HepG2 (cell line): ENCODE results near the gene CCDC6. TPM values are rescaled to one million over a fixed set of nuclear protein-coding genes. Genes with fewer than 3 reads are reported as not detected.

Experiments used
- ATAC-seq: fragments of 200-7000 bp; cut with Tn5 transposase; 3 replicates; pipeline ENCODE4 v1.9.1; 2020; ENCODE audit warnings: mild to moderate bottlenecking, moderate library complexity
- BruUV-seq: library from RNA; stranded (reverse); fragments of 400-500 nt; replicated peaks from 2 replicates; lab custom pipeline; 2021; lab: Mats Ljungman, UMichigan
- CTCF ChIA-PET: fragments of 300-600 bp; formaldehyde crosslinking; extraction: SDS; loops from one replicate; lab custom pipeline; 2021; ENCODE audit warnings: low total read pairs, inconsistent platforms, low intra/inter-chr PET ratio; lab: Yijun Ruan, JAX
- POLR2A ChIA-PET: fragments of 350-600 bp; sonication (Branson Sonifier 250); formaldehyde crosslinking; loops from one replicate; lab custom pipeline; 2020; ENCODE audit warnings: antibody characterized with exemption, inconsistent platforms; lab: Yijun Ruan, JAX
- DNase-seq: peaks from one replicate; pipeline ENCODE4 v3.0.0-alpha.2; 2015; ENCODE audit warnings: low spot score
- FAIRE-seq: peaks from 3 replicates; lab custom pipeline; 2011; peaks lifted over from hg19 to GRCh38; lab: Jason Lieb, UNC
- H2AFZ ChIP-seq: one replicate; pipeline ENCODE4 v1.6.1; 2011; ENCODE audit warnings: low read length, inconsistent platforms
- H3K27ac ChIP-seq: fragments of 300-600 bp; 3 replicates; pipeline ENCODE4 v1.8.0; 2011; ENCODE audit warnings: mixed run types, mild to moderate bottlenecking, mixed read lengths, low read length, inconsistent platforms; ENCODE audit not compliant: insufficient read depth; ENCODE audit errors: extremely low read length
- H3K27me3 ChIP-seq, 2 experiments: fragments of 200-600 bp in 1 of 2; 2 replicates in 1 of 2; 3 replicates in 1 of 2; pipeline versions ENCODE4 v1.6.0 to v1.8.0; 2011; ENCODE audit warnings: low read length in 2 of 2, mild to moderate bottlenecking in 2 of 2, moderate library complexity in 2 of 2, inconsistent platforms in 1 of 2; ENCODE audit not compliant: insufficient read depth in 2 of 2, control insufficient read depth in 1 of 2
- H3K36me3 ChIP-seq, 2 experiments: fragments of 200-600 bp in 1 of 2; replicated peaks in 1 of 2; 2 replicates in 1 of 2; 3 replicates in 1 of 2; pipeline versions ENCODE4 v1.5.1 to v1.8.0; 2011; ENCODE audit warnings: low read length in 2 of 2, inconsistent platforms in 1 of 2; ENCODE audit not compliant: insufficient read depth in 2 of 2, control insufficient read depth in 1 of 2
- H3K4me1 ChIP-seq: 2 replicates; pipeline ENCODE4 v1.5.1; 2012; ENCODE audit warnings: low read length, inconsistent platforms; ENCODE audit not compliant: insufficient read depth
- H3K4me2 ChIP-seq: 2 replicates; pipeline ENCODE4 v1.6.0; 2011; ENCODE audit warnings: low read depth, low read length, inconsistent platforms
- H3K4me3 ChIP-seq, 3 experiments: fragments of 200-600 bp in 1 of 3; sonication (generic), shearing (Covaris generic) in 1 of 3; replicated peaks in 1 of 3; 2 replicates each; pipeline ENCODE4 v1.5.1; 2011 to 2016; ENCODE audit warnings: low read length in 3 of 3, inconsistent platforms in 2 of 3, low read depth in 2 of 3, mild to moderate bottlenecking in 2 of 3, control low read depth in 1 of 3, mixed read lengths in 1 of 3; ENCODE audit not compliant: insufficient read depth in 1 of 3
- H3K79me2 ChIP-seq: one replicate; pipeline ENCODE4 v1.6.1; 2011; ENCODE audit warnings: low read length, inconsistent platforms; ENCODE audit not compliant: insufficient read depth
- H3K9ac ChIP-seq: 2 replicates; pipeline ENCODE4 v1.6.0; 2011; ENCODE audit warnings: mild to moderate bottlenecking, low read depth, low read length, inconsistent platforms; ENCODE audit not compliant: insufficient read depth
- H3K9me3 ChIP-seq: 2 replicates; pipeline ENCODE4 v1.5.1; 2012; ENCODE audit warnings: mild to moderate bottlenecking, low read length
- H4K20me1 ChIP-seq: 2 replicates; pipeline ENCODE4 v1.6.0; 2011; ENCODE audit warnings: inconsistent platforms, mild to moderate bottlenecking, low read length, moderate library complexity; ENCODE audit not compliant: insufficient read depth
- HNRNPUL1 ChIP-seq: fragments of 200-400 bp; formaldehyde crosslinking; IDR thresholded peaks from 2 replicates; pipeline ENCODE4 v1.6.1; 2017; ENCODE audit warnings: low read depth, mild to moderate bottlenecking, low read length, moderate library complexity
- KLF11 ChIP-seq: IDR thresholded peaks from 2 replicates; pipeline ENCODE4 v1.6.1; 2016; ENCODE audit warnings: missing compliant biosample characterization
- NFATC3 ChIP-seq: sonication (generic); formaldehyde crosslinking; IDR thresholded peaks from 2 replicates; pipeline ENCODE4 v1.5.1; 2020; ENCODE audit warnings: mild to moderate bottlenecking, missing genetic modification reagents
- SRSF1 ChIP-seq: fragments of 200-400 bp; formaldehyde crosslinking; optimal IDR thresholded peaks from 2 replicates; pipeline ENCODE3; 2017; ENCODE audit warnings: mild to moderate bottlenecking, low read depth, low read length, moderate library complexity
- TBP ChIP-seq: sonication (generic); formaldehyde crosslinking; IDR thresholded peaks from 2 replicates; pipeline ENCODE4 v1.5.0; 2020; ENCODE audit warnings: missing genetic modification reagents
- ZC3H4 ChIP-seq: sonication (generic); formaldehyde crosslinking; IDR thresholded peaks from 2 replicates; pipeline ENCODE4 v1.4.0; 2020; ENCODE audit warnings: missing genetic modification reagents, borderline replicate concordance
- ZFP36L1 ChIP-seq: sonication (generic); formaldehyde crosslinking; IDR thresholded peaks from 2 replicates; pipeline ENCODE4 v1.8.0; 2022; ENCODE audit warnings: mild to moderate bottlenecking, missing genetic modification reagents, moderate library complexity
- ZNF124 ChIP-seq: sonication (generic); formaldehyde crosslinking; IDR thresholded peaks from 2 replicates; pipeline ENCODE4 v1.4.0; 2020; ENCODE audit warnings: missing genetic modification reagents
- ZNF20 ChIP-seq: sonication (generic); formaldehyde crosslinking; IDR thresholded peaks from 2 replicates; pipeline ENCODE4 v1.4.0; 2020; ENCODE audit warnings: mild to moderate bottlenecking, moderate library complexity, missing genetic modification reagents
- ZNF776 ChIP-seq: sonication (generic); formaldehyde crosslinking; IDR thresholded peaks from 2 replicates; pipeline ENCODE4 v1.4.0; 2020; ENCODE audit warnings: mild to moderate bottlenecking, missing genetic modification reagents
- WGBS: methylation state at CpG from one replicate; pipeline ENCODE4 v1.1.6; 2017; ENCODE audit warnings: low lambda C conversion rate; 5-methylcytosine and 5-hydroxymethylcytosine counted together
- in situ Hi-C: cut with HindIII; loops from 2 replicates; pipeline ENCODE4 v1.10.0; 2017; ENCODE audit warnings: low pct_unique_long_range_greater_than_20kb; ENCODE audit not compliant: extremely low pct_ligation_motif_present
- intact Hi-C: fragments of 100-400 bp; cut with micrococcal nuclease; formaldehyde crosslinking; loops from one replicate; pipeline ENCODE4 v1.10.0; 2022; ENCODE audit not compliant: unreplicated experiment
- polyA plus RNA-seq, 8 experiments: library from polyadenylated mRNA; depleted of rRNA in 3 of 8; stranded (reverse) in 7 of 8; unstranded in 1 of 8; fragments of >200 nt; fragmentation: Illumina TruSeq in 4 of 8; extraction: Trizol in 4 of 8; gene quantifications; 2 replicates each; pipeline versions ENCODE4 v1.2.1 to v1.2.3, GENCODE V29; 2011 to 2016; ENCODE audit warnings: low read depth in 4 of 8, missing spikeins in 1 of 8, mixed read lengths in 1 of 8; ENCODE audit not compliant: insufficient read depth in 1 of 8
- total RNA-seq, 5 experiments: library from RNA; depleted of rRNA; stranded (reverse); fragments of >200 nt; fragmentation: Illumina TruSeq; extraction: Trizol; gene quantifications; 2 replicates each; pipeline ENCODE4 v1.2.3, GENCODE V29; 2016; ENCODE audit warnings: low read depth in 1 of 5
- TF ChIP-seq, protein P1 (sequence below): IDR thresholded peaks from 2 replicates; pipeline ENCODE4 v1.6.1; 2016; ENCODE audit warnings: missing compliant biosample characterization, missing genetic modification reagents, borderline replicate concordance
- TF ChIP-seq, protein P2 (sequence below): sonication (generic); formaldehyde crosslinking; IDR thresholded peaks from 2 replicates; pipeline ENCODE4 v1.5.0; 2020; ENCODE audit warnings: mild to moderate bottlenecking, missing genetic modification reagents

Gene CCDC6
- total and polyA plus RNA-seq, 2 of the 13 experiments (the other 11 are each of a cell fraction or from before 2014, with no cell fraction given) = 17.9 to 18.3 TPM

DNA sequence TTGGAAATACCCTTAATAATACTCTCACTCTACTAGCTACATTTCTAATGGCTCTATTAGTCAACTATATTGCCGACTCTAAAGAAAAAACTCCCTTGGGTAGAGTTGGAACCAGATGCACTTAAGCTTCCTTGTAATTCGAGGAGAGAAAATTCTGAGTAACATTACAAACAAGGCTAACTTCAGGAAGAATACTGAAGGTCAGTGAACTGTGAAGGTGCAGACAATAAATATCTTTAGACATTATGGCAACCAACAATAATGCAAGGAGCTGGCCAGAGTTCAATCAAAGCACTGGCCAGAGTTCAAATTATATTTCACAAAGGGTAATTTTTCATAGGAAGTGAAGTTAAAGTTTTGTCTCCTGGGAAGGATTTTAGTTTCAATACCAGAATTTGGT lies 112.4 kb downstream of the CCDC6 start (continued):
- TF ChIP-seq SRSF1 (no peak), ZFP36L1 (CRISPR knock-in tag) (no peak)
- TF ChIP-seq, all 625 proteins: peak for 0

DNA sequence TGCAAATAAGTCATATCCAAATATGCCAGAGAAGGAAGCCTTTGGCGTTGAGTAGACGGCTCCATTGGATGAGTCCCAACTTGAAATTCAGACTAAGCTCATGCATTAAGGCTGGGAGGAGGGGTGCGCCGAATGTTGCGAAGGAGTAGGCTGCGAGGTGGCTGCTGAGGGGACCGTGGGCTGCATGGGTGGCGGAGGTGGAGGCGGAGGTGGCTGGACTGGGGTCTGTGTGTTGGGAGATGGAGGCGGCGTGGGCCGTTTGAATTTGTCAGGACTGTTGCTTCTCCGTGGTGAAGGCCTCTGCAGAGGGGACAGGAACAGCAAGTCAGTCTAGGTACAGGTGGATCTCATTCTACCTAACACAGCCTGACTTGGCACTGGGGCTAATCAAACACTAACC lies 113.5 kb downstream of the CCDC6 start:
- Histone ChIP-seq H4K20me1 (no peaks in the 10 kb centered on the region), H3K4me2 (no peak overlapping the region), H3K27me3 (no peaks in the 10 kb centered on the region), H3K36me3 (peaks cover 9 to 44% of the 10 kb centered on the region in 2 experiments), H3K27ac (no peak overlapping the region), H3K9me3 (no peaks in the 10 kb centered on the region), H3K4me3 (no peak overlapping the region), H3K9ac (no peak overlapping the region), H3K4me1 (no peaks in the 10 kb centered on the region), H2AFZ (no peak overlapping the region), H3K79me2 (no peaks in the 10 kb centered on the region)
- DNase-seq (no peak), FAIRE-seq (no peak), ATAC-seq (no peak)
- in situ Hi-C loops (no loop called here), intact Hi-C loops (no loop called here)
- CTCF ChIA-PET = no interaction called here
- TF ChIP-seq, protein P1, sequence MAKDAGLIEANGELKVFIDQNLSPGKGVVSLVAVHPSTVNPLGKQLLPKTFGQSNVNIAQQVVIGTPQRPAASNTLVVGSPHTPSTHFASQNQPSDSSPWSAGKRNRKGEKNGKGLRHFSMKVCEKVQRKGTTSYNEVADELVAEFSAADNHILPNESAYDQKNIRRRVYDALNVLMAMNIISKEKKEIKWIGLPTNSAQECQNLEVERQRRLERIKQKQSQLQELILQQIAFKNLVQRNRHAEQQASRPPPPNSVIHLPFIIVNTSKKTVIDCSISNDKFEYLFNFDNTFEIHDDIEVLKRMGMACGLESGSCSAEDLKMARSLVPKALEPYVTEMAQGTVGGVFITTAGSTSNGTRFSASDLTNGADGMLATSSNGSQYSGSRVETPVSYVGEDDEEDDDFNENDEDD (CRISPR knock-in tag) = no peak
- TF ChIP-seq, protein P2, sequence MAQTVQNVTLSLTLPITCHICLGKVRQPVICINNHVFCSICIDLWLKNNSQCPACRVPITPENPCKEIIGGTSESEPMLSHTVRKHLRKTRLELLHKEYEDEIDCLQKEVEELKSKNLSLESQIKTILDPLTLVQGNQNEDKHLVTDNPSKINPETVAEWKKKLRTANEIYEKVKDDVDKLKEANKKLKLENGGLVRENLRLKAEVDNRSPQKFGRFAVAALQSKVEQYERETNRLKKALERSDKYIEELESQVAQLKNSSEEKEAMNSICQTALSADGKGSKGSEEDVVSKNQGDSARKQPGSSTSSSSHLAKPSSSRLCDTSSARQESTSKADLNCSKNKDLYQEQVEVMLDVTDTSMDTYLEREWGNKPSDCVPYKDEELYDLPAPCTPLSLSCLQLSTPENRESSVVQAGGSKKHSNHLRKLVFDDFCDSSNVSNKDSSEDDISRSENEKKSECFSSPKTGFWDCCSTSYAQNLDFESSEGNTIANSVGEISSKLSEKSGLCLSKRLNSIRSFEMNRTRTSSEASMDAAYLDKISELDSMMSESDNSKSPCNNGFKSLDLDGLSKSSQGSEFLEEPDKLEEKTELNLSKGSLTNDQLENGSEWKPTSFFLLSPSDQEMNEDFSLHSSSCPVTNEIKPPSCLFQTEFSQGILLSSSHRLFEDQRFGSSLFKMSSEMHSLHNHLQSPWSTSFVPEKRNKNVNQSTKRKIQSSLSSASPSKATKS (CRISPR knock-in tag) = no peak
- no peak for TF ChIP-seq ZNF776 (CRISPR knock-in tag)
- no peak for TF ChIP-seq ZC3H4
- no peak for TF ChIP-seq HNRNPUL1
- no peak for TF ChIP-seq ZNF124 (CRISPR knock-in tag)
- TF ChIP-seq KLF11 (CRISPR knock-in tag) = no peak
- TF ChIP-seq ZNF20 = no peak
- no peak for TF ChIP-seq NFATC3 (CRISPR knock-in tag)
- TF ChIP-seq TBP (CRISPR knock-in tag) = no peak
- no TSS peak for BruUV-seq
- WGBS = 90% methylated on average over 13 of the region's 13 CpGs
- POLR2A ChIA-PET = no interaction called here
